Measurements from ENCODE around the gene ECHDC1. TPM values are rescaled to one million over a fixed set of nuclear protein-coding genes. Genes with fewer than 3 reads are reported as not detected.

Gene ECHDC1
- total RNA-seq, 1 donor from 2014 or later = 30.3 TPM

GRCh38 chr6:127263481-127263880 is 79.9 kb downstream of the ECHDC1 start:
- Histone ChIP-seq H3K4me3 (ENCODE audit: low read depth, low read length) (no peak overlapping the region), H3K27me3 (ENCODE audit: control insufficient read depth, insufficient read depth, low read length) (peaks cover 2% of the 10 kb centered on the region), H3K36me3 (ENCODE audit: control insufficient read depth, insufficient read depth, low read length) (no peaks in the 10 kb centered on the region)
- no peak for TF ChIP-seq CTCF (IDR thresholded peaks at IDR 0.05; ENCODE audit: insufficient read depth, low read length, severe bottlenecking)
- DNase-seq (ENCODE audit: low read depth) (no peak), FAIRE-seq (no peak)

- TF ChIP-seq CTCF (IDR thresholded peaks at IDR 0.05; ENCODE audit: insufficient read depth, low read length, severe bottlenecking) = no peak
- DNase-seq (ENCODE audit: low read depth) (no peak), FAIRE-seq (no peak)
- Histone ChIP-seq H3K36me3 (ENCODE audit: control insufficient read depth, insufficient read depth, low read length) (no peaks in the 10 kb centered on the region), H3K4me3 (ENCODE audit: low read depth, low read length) (no peak overlapping the region), H3K27me3 (ENCODE audit: control insufficient read depth, insufficient read depth, low read length) (peaks cover 2% of the 10 kb centered on the region)
Observed at GRCh38 chr6:127262896-127263295, 80.5 kb downstream of the ECHDC1 start.

GRCh38 chr6:127255286-127255685 is 88.1 kb downstream of the ECHDC1 start:
- TF ChIP-seq CTCF (IDR thresholded peaks at IDR 0.05; ENCODE audit: insufficient read depth, low read length, severe bottlenecking) = no peak
- no peak overlapping the region for H3K4me3 ChIP-seq (ENCODE audit: low read depth, low read length)
- no peaks in the 10 kb centered on the region for H3K36me3 ChIP-seq (ENCODE audit: control insufficient read depth, insufficient read depth, low read length)
- no peak for FAIRE-seq
- H3K27me3 ChIP-seq (ENCODE audit: control insufficient read depth, insufficient read depth, low read length) = no peaks in the 10 kb centered on the region
- DNase-seq (ENCODE audit: low read depth) = no peak

- no peak for DNase-seq (ENCODE audit: low read depth)
Observed at GRCh38 chr6:127249621-127250020, 93.8 kb downstream of the ECHDC1 start.

GRCh38 chr6:127247114-127248096 is 96.0 kb downstream of the ECHDC1 start:
- Histone ChIP-seq H3K27me3 (ENCODE audit: control insufficient read depth, insufficient read depth, low read length) (no peaks in the 10 kb centered on the region), H3K4me3 (ENCODE audit: low read depth, low read length) (no peak overlapping the region), H3K36me3 (ENCODE audit: control insufficient read depth, insufficient read depth, low read length) (no peaks in the 10 kb centered on the region)
- FAIRE-seq (no peak), DNase-seq (ENCODE audit: low read depth) (peak; percentile 53)
- TF ChIP-seq CTCF (IDR thresholded peaks at IDR 0.05; ENCODE audit: insufficient read depth, low read length, severe bottlenecking) = no peak

More at GRCh38 chr6:127249621-127250020, 93.8 kb downstream of the ECHDC1 start:
- Histone ChIP-seq H3K4me3 (ENCODE audit: low read depth, low read length) (no peak overlapping the region), H3K27me3 (ENCODE audit: control insufficient read depth, insufficient read depth, low read length) (no peaks in the 10 kb centered on the region), H3K36me3 (ENCODE audit: control insufficient read depth, insufficient read depth, low read length) (no peaks in the 10 kb centered on the region)
- FAIRE-seq = no peak
- no peak for TF ChIP-seq CTCF (IDR thresholded peaks at IDR 0.05; ENCODE audit: insufficient read depth, low read length, severe bottlenecking)

All from bronchial epithelial cell (primary cell).